Embryonic facial prominence (tissue), 1 donor: ENCODE data around the gene EIF4E2.
"Not testable (repeated sequence)": the region's sequence is repeated elsewhere in the genome, so short reads cannot be mapped to it uniquely, and the experiment has no call there.

Source experiments
- DNase-seq: peaks from one replicate; pipeline ENCODE4 v3.0.0-alpha.2; 2016; ENCODE audit errors: extremely low spot score

The EIF4E2 gene

DNA sequence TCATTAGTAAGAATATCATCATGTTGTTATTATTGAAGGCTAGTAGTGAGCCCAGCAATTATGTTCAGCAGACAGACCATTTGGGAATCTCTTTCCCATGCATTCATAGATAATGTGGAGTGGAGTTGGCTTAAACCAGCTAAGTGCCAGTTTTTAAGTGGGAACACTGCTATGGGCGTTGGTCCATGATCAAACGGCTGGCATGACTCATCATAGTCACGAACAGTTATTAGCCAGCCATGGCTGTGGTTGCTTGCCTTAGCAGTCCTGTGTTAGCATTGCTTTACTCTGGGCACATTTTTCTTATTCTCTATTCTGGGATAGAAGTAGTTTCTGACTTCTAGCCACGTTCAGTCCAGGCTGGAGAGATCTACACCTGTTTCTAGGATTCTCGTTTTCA, 17.7 kb downstream of the EIF4E2 start:
- DNase-seq = no peak

DNA sequence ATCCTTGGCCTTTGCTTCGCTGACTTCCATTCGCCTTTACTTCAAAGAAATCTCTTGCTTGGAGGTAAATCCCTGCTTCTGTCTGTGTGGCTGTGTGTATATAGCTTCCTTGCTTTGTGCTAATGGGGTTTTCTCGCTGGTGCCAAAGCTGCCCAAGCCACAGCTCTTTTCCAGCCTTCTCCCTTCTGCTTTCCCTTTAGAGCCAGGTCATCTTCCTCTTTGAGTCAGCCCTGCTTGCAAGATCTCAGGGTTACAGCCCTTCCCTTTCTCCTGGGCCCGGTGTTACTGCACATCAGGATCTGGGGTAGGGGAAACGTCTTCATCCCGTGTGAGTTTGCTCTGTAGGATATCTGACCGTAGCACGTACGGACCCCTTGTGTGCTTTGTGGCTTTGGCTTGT, 19.1 kb downstream of the EIF4E2 start:
- DNase-seq = no peak

DNA sequence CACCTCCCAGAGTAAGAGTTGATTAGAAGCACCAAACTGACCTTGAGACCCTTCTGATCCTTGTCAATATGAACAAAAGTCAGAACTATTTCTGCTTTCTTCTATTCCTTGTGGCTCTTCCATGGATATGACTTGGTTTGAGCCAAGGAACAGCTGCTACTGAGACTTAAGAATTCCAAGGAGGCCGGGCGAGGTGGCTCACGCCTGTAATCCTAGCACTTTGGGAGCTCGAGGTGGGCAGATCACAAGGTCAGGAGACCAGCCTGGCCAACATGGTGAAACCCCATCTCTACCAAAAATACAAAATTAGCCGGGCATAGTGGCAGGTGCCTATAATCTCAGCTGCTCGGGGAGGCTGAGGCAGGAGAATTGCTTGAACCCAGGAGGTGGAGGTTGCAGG, 20.0 kb downstream of the EIF4E2 start:
- not testable (repeated sequence) for DNase-seq

DNA sequence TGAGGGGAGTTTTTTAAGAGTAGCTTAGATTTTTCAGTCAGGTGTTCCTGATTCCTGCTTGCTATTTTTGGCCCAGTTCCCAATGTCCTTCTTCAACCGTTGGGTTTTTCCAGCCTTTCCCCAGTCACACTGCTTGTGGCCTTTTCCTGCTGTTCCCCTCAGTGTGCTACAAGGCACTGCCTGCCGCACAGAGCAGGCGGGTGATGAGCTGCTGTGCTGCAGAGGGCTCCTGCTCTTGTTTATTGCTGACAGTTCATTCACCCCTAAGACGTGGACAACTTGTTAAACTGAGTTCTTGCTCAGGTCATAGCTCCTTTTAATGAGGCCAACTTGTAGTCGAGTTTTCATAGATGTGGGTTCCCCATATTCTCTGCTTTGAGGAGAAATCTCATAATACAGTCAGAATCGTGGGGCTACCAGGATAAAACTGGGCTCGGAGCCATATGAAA, 20.6 kb downstream of the EIF4E2 start:
- no peak for DNase-seq

DNA sequence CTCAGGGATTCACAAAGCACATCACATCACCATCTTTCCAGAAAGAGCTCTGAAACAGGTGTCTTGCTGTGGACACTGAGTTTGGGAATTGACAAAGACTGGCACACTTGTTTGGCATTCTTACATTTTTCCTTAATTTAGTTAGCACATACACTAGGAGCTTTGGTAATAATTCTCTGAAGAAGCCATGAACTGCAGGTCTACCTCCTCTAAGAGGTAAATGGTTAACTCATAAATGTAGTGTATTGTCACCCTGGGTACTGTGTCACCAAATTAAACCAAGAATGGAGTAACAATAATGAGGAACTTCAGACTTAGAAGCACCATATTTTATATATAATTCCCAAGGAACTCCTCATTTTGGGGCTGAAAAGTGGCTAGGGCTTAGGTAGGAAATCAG, 22.6 kb downstream of the EIF4E2 start:
- no peak for DNase-seq

DNA sequence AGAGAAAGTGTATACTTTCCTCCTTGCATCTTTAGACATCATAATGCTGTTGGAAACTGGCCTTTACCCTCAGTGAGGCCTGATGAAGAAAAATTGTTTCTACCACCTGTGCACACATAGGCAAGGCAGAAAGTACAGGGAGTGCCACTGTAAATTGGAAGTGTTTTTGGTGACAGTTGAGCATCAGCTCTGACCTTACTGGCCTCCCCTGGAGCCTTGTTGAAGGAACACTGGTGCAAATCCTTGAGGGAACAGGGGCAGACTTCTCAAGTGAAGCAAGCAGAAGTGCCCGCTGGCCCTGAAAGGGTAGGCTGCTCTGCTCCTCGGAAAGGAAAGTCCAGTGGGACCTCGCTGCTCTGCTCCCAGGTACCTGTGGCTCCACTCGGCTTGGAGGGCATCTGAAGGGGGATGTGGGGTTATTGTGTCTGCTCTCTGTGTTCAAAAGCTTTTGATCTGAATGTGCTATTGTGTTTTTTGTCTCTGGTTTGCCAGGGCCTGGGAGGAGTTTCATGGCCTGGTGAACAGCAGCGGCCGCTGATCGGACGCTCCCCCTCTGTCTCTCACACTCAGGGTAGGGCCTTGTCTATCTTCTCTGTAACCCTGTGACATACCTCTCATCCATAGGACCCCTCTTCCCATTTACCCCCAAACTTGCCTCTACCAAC, 23.4 kb downstream of the EIF4E2 start:
- no peak for DNase-seq

DNA sequence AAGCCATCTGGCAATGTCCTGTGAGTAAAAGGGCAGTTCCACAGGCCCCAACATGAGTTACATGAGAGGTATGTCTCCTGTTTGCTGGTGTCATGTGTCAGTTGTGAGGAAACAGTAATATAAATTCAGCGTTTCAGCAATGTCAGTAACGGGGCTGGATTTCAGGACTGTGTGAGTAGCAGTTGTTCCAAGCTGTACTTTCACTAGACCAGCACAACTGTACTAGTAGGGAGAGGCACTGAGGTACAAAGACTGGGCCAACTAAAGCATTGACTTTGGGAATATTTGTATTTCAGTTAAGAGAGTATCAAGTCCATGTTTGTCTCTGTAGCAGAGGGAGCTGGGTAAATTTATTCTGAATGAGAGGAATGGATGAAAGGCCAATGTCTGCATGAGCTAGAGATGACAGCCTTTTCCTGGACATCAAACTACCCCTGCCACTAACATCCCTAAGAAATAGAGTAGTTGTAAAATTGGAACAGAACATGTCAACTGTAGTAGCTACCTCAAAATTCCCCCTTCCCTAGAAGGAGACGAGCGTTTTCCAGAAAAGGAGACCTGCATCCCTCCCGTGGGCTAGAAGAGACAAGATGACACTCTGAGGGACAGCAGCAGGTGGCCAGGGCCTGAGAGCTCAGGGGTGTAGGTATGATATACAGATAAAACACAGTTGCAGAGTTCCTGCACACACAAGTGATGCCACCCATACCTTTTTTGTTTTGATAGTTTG, 24.4 kb downstream of the EIF4E2 start:
- DNase-seq = no peak

DNA sequence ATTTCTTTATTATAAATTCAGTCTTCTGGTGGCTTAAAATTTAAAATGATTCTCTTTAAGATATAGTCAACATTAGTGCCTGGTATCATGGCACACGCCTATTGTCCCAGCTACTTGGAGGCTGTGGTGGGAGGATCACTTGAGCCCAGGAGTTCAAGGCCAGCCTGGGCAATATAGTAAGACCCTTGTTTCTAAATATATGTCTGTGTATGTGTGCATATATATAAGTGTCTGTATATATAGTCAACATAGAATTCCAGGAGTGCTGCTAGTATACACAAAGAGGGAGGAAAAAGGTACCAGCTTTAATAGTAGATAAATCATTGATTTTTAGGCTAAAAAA, 24.9 kb downstream of the EIF4E2 start:
- DNase-seq = no peak

DNA sequence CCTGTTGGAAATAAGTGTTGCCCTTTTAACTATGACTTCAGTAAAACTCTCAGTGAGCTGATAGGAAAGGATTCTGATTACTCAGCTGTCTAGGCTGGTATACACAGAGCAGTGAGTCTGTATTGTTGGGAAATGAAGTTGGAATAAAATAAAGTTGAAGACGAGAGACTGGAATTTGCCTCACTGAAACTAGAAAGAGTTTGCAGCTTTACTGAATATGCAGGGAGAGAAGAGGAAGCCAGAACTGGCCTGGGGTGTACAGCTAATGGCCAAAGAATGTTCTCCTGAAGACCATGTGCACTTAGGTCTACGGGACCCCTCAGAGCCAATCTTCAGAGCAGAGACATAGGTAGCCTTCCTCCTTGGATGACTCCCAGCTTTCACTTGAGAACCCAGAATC, 26.5 kb downstream of the EIF4E2 start:
- DNase-seq = no peak

DNA sequence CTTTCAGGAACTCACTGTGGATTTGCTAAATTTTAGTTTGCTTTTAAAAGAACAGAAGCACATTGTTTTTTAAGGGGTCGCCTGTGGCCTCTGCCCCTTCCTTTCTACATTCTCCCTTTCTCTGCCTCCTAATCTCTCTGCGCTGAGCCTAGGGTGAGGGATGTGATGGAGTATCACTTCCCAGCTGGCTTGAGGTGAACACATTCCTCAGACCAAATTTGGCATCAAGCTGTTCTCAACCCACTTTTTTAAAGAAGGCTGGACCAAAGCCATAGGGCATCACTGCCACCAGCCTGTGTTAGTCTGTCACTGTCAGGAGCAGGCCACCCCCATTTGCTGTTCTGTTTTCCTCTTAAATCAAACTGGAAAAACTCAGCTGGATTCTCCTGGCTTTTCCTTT, 27.4 kb downstream of the EIF4E2 start:
- DNase-seq = no peak

DNA sequence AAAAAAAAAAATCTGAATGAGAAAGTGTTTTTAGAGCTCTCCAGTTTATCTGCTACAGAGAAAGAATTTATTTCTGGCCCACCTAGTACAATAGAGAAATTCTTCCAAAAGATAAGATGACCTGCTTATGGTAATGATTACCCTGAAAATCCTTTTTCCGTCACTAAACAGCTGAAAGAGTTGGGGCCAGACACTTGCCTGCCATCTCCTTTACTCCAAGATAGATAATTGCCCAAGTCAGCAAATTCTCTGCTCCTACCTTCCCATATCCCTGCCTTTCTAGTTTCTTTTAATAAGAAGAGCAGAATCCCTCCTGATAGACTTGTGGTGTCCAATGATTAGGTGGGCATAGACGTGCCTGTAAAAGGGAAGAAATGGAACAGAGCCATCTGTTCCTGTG, 28.1 kb downstream of the EIF4E2 start:
- DNase-seq = no peak

DNA sequence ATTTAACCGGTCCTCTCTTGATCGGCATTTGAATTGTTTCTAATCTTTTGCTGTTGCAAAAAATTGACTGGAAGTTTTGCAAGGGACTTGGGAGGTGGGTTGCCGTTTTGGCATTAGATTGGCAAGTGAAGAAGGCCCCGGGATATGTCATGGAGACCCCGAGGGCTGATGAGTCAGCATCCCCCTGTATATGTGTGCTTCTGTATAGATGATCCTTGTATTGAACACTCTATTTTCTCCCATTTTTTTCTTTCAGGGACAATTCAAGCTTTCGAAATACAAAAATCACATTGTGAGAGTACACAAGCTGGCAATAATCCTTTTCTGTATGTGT, 30.1 kb downstream of the EIF4E2 start:
- DNase-seq = no peak

DNA sequence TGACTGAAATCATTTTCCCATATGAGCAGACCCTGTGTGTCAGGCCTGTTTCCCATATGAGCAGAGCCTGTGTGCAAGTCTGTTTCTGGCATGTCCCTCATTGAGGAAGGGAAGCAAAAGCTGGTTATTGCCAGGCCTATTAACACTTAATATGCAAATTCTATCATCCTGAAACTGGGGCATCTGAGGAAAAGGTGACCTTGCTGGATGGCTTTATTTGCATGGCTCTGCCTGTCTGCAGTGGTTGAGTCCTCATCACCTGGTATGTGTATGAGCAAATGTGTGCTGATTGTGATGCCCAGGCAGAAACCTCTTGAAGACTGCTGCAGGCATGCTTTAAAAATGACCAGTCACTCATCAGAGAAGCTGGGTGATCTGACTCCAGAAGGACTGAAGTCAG, 31.2 kb downstream of the EIF4E2 start:
- no peak for DNase-seq

DNA sequence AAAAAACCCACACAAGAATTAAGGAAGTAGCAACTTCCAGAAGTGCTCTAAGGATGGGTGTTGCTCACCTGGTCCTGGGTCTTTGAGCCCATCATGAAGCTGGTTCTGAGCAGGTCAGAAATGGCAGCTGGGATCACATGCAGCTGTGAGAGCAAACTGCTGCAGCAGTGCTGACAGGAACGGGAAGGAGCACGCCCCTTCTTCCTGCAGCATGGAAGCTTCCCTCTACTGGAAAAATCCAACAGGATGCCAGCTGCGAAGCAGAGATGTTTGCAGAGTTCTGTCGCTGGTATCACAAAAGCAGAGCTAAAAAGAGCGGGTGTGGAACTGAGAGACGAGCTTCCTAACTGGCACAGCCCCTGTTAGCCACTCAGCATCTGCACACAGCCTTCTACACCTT, 33.7 kb downstream of the EIF4E2 start:
- no peak for DNase-seq

DNA sequence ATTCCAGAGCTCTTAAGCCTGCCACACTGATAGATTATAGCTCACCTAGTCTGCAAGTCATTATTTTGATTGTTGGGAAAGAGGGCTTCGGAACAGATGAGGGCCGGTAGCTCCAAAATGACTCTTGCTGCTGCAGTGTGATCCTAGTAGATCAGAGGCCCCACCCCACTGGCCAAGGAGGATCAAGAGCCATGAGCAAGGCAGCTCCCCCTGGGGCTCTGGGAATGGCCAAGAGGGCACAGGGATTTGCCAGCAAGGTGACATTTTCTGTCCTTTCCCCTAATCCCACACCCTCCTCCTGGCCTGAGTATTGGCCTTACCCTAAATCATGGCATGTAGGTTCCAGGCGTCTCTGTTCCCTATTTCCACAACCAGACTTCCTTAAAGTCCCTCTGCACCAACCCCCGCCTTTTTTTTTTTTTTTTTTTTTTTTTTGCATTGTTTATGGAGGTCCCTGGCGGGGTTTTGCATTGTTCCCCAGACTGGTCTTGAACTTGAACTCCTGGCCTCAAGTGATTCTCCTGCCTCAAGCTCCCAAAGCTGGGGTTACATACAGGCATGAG, 36.5 kb downstream of the EIF4E2 start:
- no peak for DNase-seq

DNA sequence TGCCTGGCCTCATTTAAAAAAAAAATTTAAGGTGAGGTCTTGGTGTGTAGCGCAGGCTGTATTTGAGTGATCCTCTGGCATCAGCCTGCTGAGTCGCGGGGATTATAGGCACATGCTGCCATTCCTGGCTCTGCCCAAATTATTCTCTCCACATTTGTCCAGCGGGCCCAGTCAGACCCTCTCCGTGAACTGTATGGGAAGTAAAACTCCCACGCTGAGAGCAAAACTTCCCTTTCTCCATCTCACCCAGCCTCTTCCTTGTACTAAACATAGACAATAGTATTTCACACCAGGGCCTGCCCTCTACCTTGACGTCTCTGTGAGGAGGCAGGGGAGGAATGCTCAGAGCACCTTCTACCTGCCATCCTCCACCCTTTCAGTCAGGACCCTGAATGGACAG, 37.0 kb downstream of the EIF4E2 start:
- DNase-seq = no peak

DNA sequence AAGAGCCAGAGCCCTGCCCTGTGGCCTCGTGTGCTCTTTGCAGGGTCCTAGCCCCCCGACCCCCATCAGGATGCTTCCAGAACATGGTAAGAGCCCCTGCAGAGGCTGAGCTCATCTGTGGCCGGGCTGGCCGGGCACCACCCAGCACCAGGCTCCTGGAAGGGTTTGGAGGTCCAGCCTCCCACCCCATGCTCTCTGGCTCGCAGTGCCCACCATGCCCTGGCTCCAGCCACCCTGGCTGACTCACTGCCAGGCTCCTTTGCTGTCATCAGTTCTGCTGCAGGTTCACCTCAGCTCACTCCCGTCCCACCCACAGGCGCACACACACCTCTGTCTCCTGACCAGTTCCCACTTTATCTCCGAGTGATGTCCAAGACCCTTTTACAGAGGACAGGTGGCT, 37.5 kb downstream of the EIF4E2 start:
- no peak for DNase-seq

DNA sequence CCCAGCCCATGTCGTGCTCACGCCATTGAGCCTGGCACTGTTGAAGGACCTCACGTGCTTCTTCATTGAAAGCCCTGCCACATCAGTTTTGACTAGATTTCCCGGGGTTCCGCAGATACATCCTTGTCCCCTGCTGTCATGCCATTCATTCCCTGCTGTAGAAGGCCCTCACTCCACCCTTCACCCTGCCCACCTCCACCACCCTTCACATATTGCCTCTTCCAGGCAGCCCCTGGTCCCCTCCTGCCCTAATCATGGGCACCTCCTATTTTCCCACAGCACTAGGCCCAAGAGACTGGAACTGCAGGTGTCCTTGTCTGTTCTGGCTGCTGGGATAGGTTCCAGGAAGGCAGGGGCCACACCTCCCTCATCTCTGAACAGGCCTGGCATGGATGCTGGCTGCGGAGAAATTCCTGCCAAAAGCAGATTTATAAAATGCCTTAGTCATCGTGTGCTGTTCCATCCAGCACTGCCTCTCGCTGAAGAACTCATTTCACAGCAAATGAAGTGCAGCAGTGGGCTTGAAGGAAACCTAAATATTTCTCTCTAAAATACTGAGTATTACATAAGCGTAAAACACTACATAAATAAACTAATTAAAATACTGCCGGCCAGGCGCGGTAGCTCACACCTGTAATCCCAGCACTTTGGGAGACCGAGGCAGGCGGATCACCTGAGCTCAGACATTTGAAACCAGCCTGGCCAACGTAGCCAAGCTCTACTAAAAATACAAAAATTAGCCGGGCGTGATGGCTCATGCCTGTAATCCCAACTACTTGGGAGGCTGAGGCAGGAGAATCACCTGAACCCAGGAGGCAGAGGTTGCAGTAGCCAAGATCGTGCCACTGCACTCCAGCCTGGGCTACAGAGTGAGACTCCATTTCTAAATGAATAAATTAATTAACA, 38.4 kb downstream of the EIF4E2 start:
- DNase-seq = no peak

DNA sequence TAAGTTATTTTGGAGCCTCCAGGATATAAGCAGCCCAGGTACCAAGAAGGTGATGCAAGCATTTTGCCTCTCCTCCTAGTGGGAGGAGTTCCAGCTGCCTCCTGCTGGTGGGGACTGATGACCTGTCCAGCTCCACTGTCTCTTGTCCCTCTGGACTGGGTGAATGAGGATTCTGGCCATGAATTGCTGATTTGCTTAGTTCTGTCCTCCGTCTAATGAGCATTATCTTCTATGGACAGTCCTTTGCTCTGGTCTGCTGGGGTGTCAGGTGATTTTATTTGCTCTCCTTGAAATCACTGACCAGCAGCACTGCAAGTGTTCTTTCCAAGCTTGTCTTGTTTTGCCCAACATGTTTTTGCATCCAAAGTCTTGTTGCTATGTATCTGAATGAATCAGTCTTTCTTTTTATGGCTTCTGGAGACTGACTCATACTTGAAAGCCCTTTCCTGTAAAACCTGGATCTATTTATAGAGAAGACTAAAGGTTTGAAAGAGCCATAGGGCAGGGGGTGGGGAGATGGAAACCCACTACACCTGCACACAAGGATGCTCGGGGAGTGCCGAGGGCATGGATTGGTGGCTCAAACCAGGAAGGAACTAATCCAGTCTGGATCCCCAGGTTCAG, 42.4 kb downstream of the EIF4E2 start:
- DNase-seq = no peak

DNA sequence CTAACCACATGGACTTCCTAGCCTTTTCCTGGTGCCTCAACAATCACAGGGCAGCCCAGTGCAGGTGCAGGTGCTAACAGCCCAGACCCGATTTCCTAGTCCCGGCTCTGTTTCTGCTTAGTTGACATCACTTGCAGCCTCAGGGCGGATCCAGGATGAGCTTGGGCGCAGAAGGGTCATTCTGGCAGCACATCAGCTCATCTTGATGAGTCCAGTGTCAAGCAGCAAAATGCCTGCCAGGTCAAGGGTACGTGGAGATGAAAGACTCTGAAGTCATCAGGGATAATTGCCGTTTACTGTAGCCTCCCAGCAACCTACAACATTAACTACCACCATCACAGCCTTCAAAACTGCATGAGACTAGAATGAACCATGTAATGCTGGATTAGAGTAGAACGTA, 43.5 kb downstream of the EIF4E2 start:
- no peak for DNase-seq

DNA sequence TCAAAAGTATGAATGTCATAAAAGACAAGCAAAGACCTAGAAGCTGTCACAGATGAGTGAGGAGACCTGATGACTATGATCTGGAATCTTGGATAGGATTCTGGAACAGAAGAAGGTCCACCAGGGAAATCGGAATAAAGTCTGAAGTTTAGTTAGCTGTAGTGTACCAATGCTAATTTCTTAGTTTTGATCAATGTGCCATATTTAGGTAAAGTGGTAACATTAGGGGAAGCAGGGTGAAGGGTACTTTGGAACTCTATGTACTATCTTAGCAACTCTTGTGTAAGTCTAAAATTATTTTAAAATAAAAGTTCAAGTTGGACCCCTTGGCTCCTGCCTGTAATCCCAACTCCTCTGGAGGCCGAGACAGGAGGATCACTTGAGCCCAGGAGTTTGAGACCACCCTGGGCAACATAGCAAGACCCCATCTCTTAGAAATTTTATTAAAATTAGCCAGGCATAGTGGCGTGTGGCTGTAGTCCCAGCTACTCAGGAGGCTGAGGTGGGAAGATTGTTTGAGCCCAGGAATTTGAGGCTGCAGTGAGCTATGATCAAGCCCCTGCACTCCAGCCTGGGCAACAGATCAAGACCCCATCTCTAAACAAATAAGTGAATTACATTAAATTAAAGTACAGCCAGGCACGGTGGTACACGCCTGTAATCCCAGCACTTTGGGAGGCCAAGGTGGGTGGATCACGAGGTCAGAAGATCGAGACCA, 47.0 kb downstream of the EIF4E2 start:
- DNase-seq = no peak
